Fibroblast of skin of left biceps (primary cell): ENCODE measurements around the gene RAB11FIP3.

Experiments
- DNase-seq, 2 experiments: peaks; one replicate each; pipeline ENCODE4 v3.0.0-alpha.2; 2013; ENCODE audit warnings: low read depth in 2 of 2

RAB11FIP3 gene

DNA sequence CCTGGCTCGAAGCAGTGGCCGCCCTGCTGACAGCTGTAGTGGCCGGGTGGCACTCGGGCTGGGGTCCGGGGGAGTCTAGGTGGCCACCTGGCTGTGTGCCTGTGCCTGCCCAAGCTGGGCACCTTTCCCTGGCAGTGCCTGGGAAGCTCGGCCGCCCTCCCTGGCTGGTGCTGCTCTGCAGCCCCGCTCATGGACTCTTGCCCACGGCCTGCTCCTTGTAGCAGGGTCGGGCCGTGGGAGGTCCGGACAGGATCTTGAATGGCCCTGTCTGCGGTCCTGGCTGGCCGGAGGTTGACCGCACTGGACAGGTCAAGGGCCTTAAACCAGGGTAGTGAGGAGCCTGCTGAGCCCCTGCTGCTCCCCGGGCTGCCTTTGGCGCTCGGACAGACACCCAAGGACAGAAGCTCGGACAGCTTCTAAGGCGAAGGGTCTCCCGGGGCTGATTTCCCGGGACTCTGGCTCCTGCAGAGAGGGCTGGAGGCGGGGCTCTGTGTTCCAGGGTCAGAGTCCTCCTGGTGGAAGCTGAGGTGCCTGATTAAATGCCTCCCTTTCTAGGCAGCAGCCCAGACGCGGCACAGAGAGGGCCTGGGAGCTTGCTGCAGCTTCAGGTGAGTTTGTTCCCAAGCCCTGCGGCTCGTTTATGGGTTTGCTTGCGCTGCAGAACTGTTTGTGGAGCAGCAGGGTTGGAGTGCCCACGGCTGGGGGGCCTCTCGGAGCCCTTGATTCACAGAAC, 108.1 kb downstream of the RAB11FIP3 start:
- DNase-seq = no peak

DNA sequence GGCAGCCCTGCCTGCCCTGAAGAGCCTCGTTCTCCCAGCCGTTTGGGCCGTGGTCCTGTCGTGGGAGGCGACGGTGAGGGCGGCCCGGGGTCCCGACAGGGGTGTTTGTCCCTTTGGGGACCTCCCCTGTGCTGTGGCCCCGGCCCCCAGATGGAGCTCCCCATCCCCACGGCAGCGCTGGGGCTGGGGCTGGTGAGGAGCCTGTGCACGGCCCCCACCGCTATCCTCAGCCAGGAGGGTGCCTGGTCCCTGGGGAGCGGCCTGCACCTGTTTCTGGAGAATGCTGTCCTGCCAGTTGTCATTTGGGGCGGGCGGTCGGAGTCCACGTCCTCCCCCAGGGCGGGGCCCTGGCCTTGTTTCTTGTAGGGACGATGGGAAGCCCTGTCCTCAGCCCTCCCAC, 108.7 kb downstream of the RAB11FIP3 start:
- DNase-seq = no peak

DNA sequence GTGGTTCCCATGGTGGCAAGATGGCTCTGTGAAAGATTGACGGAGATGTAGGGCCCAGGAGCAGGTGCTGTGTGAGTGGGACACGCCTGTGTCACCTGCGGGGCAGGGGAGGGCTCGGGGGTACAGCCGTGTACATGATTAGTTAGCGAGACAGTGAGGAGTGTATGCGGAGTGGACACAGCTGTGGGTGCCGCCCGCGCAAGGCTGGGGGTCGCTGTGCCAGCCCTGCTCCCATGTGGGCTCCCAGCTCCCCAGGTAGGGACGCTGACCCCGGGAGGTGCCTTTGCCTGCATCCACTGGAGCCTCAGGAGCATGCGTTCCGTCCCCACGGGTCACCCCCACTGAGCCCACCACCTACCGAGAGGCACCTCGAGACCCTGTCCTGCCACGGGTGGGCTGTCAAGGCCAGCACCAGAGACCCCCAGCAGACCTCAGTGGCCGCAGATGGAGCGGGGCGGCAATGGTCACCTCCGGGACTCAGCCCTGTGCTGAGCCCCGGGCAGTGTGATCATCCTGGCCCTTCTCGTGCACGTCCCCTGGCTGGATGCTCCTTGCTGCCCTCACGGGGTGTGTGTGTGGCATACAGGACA, 109.5 kb downstream of the RAB11FIP3 start:
- DNase-seq = no peak

- DNase-seq = no peak
Observed at GRCh38 chr16:535446-536405, 110.3 kb downstream of the RAB11FIP3 start.

DNA sequence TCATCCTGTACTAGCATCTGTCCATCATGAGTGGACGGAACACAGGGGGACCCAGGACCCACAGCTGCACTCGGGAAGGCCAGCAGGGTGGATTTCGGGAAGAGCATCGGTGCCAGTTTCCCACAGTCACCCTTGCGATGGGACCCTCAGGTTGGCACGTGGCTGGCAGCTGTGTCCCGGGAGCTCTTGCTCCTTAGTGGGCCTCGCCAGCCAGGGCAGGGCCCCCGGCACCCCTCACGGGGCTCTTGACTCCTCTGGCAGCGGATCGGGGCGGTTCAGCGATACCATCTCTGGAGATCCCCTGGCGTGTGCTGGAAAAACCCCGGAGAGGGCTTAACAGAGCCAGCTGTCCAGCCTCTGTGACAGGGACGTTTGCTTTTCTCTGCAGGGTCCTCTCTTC, 111.3 kb downstream of the RAB11FIP3 start:
- no peak for DNase-seq

DNA sequence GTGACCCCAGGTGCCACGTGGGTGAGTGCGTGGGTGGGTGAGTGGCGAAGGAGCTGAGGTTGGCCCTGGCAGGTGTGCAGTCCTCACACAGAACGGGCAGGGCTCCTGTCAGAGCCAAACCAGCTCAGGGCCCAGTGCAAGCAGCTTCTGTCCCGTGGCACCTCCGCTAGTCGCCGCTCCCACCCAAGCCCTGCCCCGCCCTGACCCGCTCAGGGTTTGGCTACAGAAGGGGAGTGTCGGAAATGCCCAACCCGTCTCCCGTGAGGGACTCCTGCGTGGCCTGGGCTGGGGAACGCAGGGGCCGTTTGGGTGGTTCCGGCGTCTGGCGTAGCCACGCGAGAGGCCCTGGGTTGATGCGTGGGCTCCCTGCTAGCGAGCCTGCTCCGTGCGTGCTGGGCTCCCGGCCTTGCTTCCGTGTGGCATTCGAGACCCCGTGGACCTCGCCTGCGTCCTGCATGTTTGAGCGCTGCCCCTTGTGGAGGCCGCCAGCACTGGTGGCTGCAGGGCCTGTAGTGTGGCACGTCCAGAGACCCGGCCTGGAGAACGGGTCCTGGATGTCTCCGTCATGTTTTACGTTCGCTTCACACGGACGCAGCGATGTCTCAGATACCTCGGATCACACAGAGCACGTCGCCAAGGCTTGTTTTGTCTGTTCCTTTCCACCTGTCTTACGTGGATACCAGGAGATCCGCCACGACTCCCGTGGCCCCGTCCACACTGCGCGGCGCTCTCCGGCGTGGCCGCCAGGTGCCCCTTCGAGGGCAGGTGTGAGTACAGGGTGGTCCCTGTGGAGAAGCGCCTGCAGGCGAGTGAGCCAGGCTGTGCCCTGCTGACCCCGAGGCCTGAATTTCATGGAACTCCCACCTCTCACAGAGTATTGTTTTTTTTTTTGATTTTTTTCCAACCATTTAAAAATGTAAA, 112.2 kb downstream of the RAB11FIP3 start:
- no peak for DNase-seq

DNA sequence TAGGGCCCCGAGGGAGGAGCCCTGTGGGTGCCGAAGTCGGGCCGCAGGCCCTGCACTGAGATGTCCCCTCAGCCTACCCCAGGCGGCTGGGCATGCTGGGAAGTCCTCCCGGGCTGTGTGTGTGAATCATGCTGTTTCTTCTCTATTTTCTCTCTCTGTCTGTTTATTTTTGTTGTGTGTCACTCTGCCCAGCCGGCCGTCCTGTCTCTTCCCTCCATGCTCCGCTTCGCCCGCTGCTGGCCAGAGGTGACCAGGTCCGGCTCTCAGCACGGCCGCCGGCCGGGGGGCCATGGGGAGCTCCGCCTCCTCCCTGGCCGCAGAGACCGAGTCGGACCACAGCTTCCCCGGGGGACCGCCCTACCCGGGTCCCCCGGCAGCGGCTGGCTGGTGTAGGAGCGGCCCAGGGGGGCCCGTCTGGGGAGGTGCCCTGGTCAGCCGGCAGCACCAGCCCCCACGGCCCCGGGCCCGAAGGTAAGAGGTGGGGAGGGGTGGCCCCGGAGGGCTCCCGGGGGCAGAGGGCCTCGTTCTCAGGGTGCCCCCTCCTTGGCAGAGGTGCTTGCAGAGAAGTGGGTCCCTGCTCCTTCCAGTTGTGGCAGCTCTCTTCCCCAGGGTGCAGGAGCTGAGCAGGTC, 114.6 kb downstream of the RAB11FIP3 start:
- no peak for DNase-seq

GRCh38 chr16:540645-541340, 115.3 kb downstream of the RAB11FIP3 start:
- no peak for DNase-seq

GRCh38 chr16:543301-544164, 118.1 kb downstream of the RAB11FIP3 start:
- DNase-seq = no peak

DNA sequence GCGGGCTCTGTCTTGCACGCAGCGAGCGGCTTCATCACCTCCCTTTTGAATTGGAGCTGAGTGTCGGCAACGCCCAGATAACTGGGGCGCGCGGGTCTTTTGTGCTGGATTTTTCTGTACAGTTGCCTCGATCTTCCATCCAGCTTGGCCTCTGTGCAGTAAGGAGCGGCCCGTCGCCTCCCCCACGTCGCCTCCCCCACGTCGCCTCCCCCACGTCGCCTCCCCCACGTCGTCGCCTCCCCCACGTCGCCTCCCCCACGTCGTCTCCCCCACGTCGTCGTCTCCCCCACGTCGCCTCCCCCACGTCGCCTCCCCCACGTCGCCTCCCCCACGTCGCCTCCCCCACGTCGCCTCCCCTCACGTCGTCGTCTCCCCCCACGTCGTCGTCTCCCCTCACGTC, 119.1 kb downstream of the RAB11FIP3 start:
- DNase-seq = no peak

GRCh38 chr16:546909-547770, 121.7 kb downstream of the RAB11FIP3 start:
- no peak for DNase-seq

DNA sequence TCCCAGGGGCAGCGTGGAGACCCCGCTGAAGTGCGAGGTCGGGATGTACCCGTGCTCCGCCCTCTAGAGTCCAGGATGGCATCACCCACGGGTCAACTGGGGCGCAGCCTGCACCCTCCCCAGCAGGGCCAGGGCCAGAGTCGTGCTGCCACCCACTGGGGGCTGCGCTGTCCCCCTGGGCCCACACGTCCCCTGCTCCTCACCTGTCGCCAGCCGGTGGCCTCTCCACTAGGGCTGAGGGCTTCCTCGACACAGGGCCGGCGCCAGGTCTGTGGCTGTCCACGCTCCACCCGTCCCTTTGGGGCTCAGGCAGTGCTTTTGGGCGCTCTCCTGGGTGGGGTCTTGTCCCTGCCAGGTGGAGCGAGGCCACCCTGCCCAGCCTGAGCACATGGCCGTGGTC, 123.1 kb downstream of the RAB11FIP3 start:
- no peak for DNase-seq

DNA sequence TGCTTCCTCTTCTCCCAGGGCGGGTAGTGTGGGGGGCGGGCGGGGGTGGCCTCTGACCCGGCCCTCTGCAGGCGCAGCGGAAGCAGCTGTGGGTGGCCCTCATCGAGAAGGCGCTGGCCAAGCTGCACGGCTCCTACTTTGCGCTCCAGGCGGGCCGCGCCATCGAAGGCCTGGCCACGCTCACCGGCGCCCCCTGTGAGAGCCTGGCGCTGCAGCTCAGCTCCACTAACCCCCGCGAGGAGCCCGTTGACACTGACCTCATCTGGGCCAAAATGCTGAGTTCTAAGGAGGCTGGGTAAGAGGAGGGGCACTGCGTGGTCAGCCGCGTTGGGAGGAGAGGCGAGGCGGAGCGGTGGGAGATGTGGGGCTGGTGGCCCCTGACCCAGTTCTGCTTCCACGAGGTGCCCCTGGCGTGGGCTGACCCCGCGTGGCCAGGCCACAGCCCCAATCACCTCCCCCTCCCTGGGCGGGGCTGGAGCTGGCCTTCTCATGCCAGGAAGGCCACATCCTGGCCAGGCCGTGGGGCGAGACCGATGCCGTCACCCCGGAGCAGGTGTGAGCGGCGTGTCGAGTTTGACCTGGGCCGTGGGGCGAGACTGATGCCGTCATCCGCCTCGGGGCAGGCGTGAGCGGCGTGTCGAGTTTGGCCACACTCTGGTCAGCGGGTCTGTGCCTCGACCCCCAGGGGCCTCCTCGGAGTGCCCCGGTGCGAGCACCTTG, 124.3 kb downstream of the RAB11FIP3 start:
- DNase-seq = no peak

DNA sequence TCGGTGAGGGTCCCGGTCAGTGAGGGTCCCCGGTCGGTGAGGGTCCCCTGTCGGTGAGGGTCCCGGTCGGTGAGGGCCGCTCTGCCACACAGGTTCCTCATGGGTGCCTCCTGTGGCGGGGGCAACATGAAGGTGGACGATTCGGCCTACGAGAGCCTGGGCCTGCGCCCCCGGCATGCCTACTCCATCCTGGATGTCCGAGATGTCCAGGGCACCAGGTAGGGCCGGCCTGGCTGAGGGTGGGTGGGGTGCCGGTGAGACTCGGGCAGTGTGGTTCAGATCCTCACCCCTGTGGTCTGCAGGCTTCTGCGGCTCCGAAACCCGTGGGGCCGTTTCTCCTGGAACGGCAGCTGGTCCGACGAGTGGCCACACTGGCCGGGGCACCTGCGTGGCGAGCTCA, 125.8 kb downstream of the RAB11FIP3 start:
- no peak for DNase-seq

GRCh38 chr16:552171-552570, 126.7 kb downstream of the RAB11FIP3 start:
- DNase-seq = no peak

- DNase-seq = no peak
Observed at GRCh38 chr16:553601-554296, 128.3 kb downstream of the RAB11FIP3 start.

GRCh38 chr16:554297-554621, 128.8 kb downstream of the RAB11FIP3 start:
- no peak for DNase-seq
